Fibroblast of pulmonary artery (primary cell): ENCODE measurements around the gene HNRNPLL.

Source experiments
- DNase-seq: peaks from one replicate; pipeline ENCODE4 v3.0.0-alpha.2; 2010; ENCODE audit warnings: low read depth
- H3K4me3 ChIP-seq: replicated peaks from 2 replicates; pipeline ENCODE4 v1.5.1; 2011; ENCODE audit warnings: low read depth, mild to moderate bottlenecking, control low read depth, low read length, moderate library complexity
- CTCF ChIP-seq: IDR thresholded peaks from 2 replicates; pipeline ENCODE4 v1.5.1; 2011; ENCODE audit warnings: mild to moderate bottlenecking, control low read depth, low read length, inconsistent platforms; ENCODE audit errors: missing control alignments

The HNRNPLL gene

GRCh38 chr2:38627391-38627790 lies 24.7 kb upstream of the HNRNPLL start:
- H3K4me3 ChIP-seq, result no peak overlapping the region
- DNase-seq, result no peak
- no peak for TF ChIP-seq CTCF

- DNase-seq, result no peak
Observed at GRCh38 chr2:38626326-38627035, 23.8 kb upstream of the HNRNPLL start.

GRCh38 chr2:38622210-38622609 lies 19.5 kb upstream of the HNRNPLL start:
- DNase-seq, result no peak
- no peak for TF ChIP-seq CTCF
- no peak overlapping the region for H3K4me3 ChIP-seq

More at GRCh38 chr2:38626326-38627035, 23.8 kb upstream of the HNRNPLL start:
- no peak for TF ChIP-seq CTCF
- H3K4me3 ChIP-seq, result no peak overlapping the region

GRCh38 chr2:38621018-38621417 lies 18.3 kb upstream of the HNRNPLL start:
- no peak for DNase-seq
- H3K4me3 ChIP-seq, result no peak overlapping the region
- no peak for TF ChIP-seq CTCF

- DNase-seq, result peak; percentile 47
- TF ChIP-seq CTCF, result no peak
- no peak overlapping the region for H3K4me3 ChIP-seq
Observed at GRCh38 chr2:38620282-38620977, 17.7 kb upstream of the HNRNPLL start.

GRCh38 chr2:38619458-38620164 lies 16.9 kb upstream of the HNRNPLL start:
- no peak for TF ChIP-seq CTCF
- DNase-seq, result peak; percentile 18
- H3K4me3 ChIP-seq, result no peak overlapping the region
